CD4-positive, alpha-beta T cell (primary cell): ENCODE measurements around the gene SLC46A1. TPM values are rescaled to one million over a fixed set of nuclear protein-coding genes. Genes with fewer than 3 reads are reported as not detected.

Experiments used
- ATAC-seq: fragments of 200-7000 bp; cut with Tn5 transposase; one replicate; pipeline ENCODE4 v1.10.0; 2022; ENCODE audit warnings: mild to moderate bottlenecking; ENCODE audit not compliant: poor library complexity
- CTCF ChIA-PET: fragments of 350-600 bp; sonication (Branson Sonifier 250); formaldehyde crosslinking; loops from one replicate; lab custom pipeline; 2021; ENCODE audit warnings: antibody characterized with exemption, inconsistent platforms; lab: Charles Lee
- POLR2A ChIA-PET: fragments of 350-600 bp; sonication (Branson Sonifier 250); formaldehyde crosslinking; loops from one replicate; lab custom pipeline; 2021; ENCODE audit warnings: antibody characterized with exemption, inconsistent platforms; lab: Charles Lee
- DNase-seq, 14 experiments: peaks; one replicate each; pipeline ENCODE4 v3.0.0-alpha.2; 2013 to 2020; ENCODE audit warnings: mixed read lengths in 2 of 14
- H3K27ac ChIP-seq, 2 donors: one replicate each; pipeline versions ENCODE4 v1.5.1 to v1.7.0; 2013; ENCODE audit warnings: low read length in 2 of 2, low read depth in 1 of 2, mild to moderate bottlenecking in 1 of 2
- H3K27me3 ChIP-seq, 2 experiments: 1 replicate in 1 of 2; 2 replicates in 1 of 2; pipeline versions ENCODE4 v1.6.1 to v1.7.0; 2013; ENCODE audit warnings: low read length in 2 of 2, control low read depth in 1 of 2, mild to moderate bottlenecking in 1 of 2, moderate library complexity in 1 of 2; ENCODE audit not compliant: insufficient read depth in 2 of 2, control insufficient read depth in 1 of 2
- H3K36me3 ChIP-seq: one replicate; pipeline ENCODE4 v1.6.1; 2013; ENCODE audit warnings: low read length, control low read depth; ENCODE audit not compliant: insufficient read depth
- H3K4me1 ChIP-seq: one replicate; pipeline ENCODE4 v1.6.1; 2013; ENCODE audit warnings: low read length, control low read depth; ENCODE audit not compliant: insufficient read depth
- H3K4me3 ChIP-seq: one replicate; pipeline ENCODE4 v1.5.1; 2013; ENCODE audit warnings: mild to moderate bottlenecking, low read length, moderate library complexity
- H3K9me3 ChIP-seq, 2 experiments: 1 replicate in 1 of 2; 2 replicates in 1 of 2; pipeline versions ENCODE4 v1.6.1 to v1.7.0; 2013; ENCODE audit warnings: low read length in 2 of 2, mild to moderate bottlenecking in 2 of 2, control low read depth in 1 of 2, moderate library complexity in 1 of 2; ENCODE audit not compliant: control insufficient read depth in 1 of 2, insufficient read depth in 1 of 2
- H3K27ac Mint-ChIP-seq: one replicate; pipeline ENCODE4 v1.8.0; 2020; ENCODE audit warnings: mixed read lengths
- H3K27me3 Mint-ChIP-seq: one replicate; pipeline ENCODE4 v1.8.0; 2021; ENCODE audit warnings: mixed read lengths
- H3K36me3 Mint-ChIP-seq: one replicate; pipeline ENCODE4 v1.8.0; 2021; ENCODE audit warnings: low read depth, mixed read lengths
- H3K4me1 Mint-ChIP-seq: one replicate; pipeline ENCODE4 v1.8.0; 2021; ENCODE audit warnings: low read depth, mixed read lengths
- H3K4me3 Mint-ChIP-seq: one replicate; pipeline ENCODE4 v1.8.0; 2020; ENCODE audit warnings: mild to moderate bottlenecking, mixed read lengths
- H3K9me3 Mint-ChIP-seq: one replicate; pipeline ENCODE4 v1.8.0; 2020; ENCODE audit warnings: mixed read lengths
- CTCF ChIP-seq: fragments of 200-600 bp; IDR thresholded peaks from one replicate; pipeline ENCODE4 v1.8.0; 2022; ENCODE audit warnings: antibody characterized with exemption, mild to moderate bottlenecking
- intact Hi-C, 2 experiments: fragments of 100-400 bp; cut with DNase I in 1 of 2; cut with micrococcal nuclease in 1 of 2; formaldehyde crosslinking; loops; one replicate each; pipeline versions ENCODE4 v1.15.1 to v1.9.0; 2023 to 2025; cut with DNase I, micrococcal nuclease
- total RNA-seq, 174 experiments: library from RNA in 2 of 174; stranded (reverse) in 2 of 174; gene quantifications; one replicate each; pipeline ENCODE4 v1.2.3 and lab custom pipeline; 2021 to 2026

SLC46A1 gene
- total RNA-seq, 2 experiments from 2014 or later, result 0.44 to 0.45 TPM

DNA sequence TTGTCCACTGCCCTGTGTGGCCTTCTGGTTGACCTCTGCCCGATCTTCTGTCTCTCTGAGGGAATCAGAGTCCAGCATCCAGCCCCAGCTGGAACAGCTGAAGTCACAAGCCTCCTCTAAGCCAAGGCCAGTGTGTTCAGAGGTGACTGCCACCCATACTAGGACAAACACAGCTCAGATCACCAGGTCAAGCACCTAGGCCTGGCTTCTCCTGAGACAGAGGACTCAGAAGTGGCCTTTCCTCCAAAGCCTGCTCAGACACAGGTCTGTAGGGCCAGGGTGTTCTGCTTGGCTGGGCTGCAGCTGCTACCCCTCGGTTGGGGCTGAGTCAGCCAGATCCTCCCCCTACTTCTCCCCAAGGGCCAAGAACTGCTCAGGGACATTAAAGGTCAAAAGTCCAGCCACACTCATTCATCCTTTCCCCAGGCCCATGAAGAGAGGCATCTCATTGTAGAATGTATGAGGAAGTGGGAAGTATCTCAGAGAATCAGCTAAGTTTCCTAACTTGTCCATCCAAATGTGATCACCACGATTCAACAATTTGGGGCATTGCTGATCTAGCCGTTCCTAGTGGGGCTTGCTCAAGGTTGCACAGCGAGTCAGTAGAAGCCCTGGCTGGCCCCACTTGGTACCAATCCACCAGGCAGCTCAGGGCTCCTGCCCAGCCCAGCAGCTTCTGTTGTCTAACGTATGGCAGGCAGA, 7.6 kb downstream of the SLC46A1 start:
- H3K36me3 Mint-ChIP-seq, result peaks cover 26% of the 10 kb centered on the region
- CTCF ChIA-PET, result no interaction called here
- Histone ChIP-seq H3K36me3 (peaks cover 39% of the 10 kb centered on the region), H3K4me3 (no peak overlapping the region), H3K9me3 (no peaks in the 10 kb centered on the region), H3K27ac (no peak overlapping the region), H3K4me1 (peaks cover 5% of the 10 kb centered on the region), H3K27me3 (no peaks in the 10 kb centered on the region)
- POLR2A ChIA-PET, result interaction anchor here (1.1 kb wide), 1 partner anchor 14 kb away, joined by 4 read pairs; no protein-coding TSS in a partner anchor
- ATAC-seq, result no peak
- H3K9me3 Mint-ChIP-seq, result no peaks in the 10 kb centered on the region
- no peak overlapping the region for H3K27ac Mint-ChIP-seq
- H3K4me3 Mint-ChIP-seq, result no peak overlapping the region
- no peaks in the 10 kb centered on the region for H3K4me1 Mint-ChIP-seq
- no peaks in the 10 kb centered on the region for H3K27me3 Mint-ChIP-seq
- no peak for DNase-seq
- no peak for TF ChIP-seq CTCF
- intact Hi-C loops, result no loop called here

DNA sequence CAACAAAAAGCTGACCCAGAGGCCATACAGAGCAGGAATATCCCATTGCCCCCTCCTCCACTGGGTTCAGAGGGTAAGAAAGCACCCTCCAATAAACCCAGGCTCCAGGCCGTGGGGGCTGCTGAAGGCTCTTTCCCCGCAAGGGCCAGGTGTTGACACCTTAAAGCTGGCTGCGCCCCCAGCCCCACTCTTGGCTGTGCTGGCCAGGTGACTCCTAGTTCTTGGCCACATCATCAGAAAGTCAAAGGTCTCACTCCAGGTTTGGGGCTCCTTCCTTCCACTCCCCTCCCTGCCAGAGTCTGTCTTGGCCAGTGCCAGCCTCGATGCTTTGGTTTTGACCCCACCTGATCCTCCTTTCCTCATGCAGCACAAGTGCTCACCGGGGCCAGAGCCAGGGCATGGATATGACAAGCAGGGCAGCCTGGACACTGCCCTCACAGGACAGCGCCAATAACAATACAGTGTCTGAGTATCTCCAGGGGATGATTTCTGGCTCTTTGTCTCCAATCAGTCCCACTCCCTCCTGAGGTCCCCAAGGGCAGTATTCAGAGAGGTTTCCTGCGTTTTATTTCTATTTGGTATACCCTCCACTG, 8.2 kb downstream of the SLC46A1 start:
- Histone ChIP-seq H3K36me3 (peaks cover 45% of the 10 kb centered on the region), H3K27me3 (no peaks in the 10 kb centered on the region), H3K9me3 (no peaks in the 10 kb centered on the region), H3K4me3 (no peak overlapping the region), H3K27ac (no peak overlapping the region), H3K4me1 (no peaks in the 10 kb centered on the region)
- CTCF ChIA-PET, result no interaction called here
- no peak for DNase-seq
- Mint-ChIP-seq H3K27me3 (no peaks in the 10 kb centered on the region), H3K36me3 (peaks cover 27% of the 10 kb centered on the region), H3K9me3 (no peaks in the 10 kb centered on the region), H3K4me1 (no peaks in the 10 kb centered on the region), H3K27ac (no peak overlapping the region), H3K4me3 (no peak overlapping the region)
- POLR2A ChIA-PET, result no interaction called here
- no peak for TF ChIP-seq CTCF
- ATAC-seq, result no peak
- intact Hi-C loops, result no loop called here

DNA sequence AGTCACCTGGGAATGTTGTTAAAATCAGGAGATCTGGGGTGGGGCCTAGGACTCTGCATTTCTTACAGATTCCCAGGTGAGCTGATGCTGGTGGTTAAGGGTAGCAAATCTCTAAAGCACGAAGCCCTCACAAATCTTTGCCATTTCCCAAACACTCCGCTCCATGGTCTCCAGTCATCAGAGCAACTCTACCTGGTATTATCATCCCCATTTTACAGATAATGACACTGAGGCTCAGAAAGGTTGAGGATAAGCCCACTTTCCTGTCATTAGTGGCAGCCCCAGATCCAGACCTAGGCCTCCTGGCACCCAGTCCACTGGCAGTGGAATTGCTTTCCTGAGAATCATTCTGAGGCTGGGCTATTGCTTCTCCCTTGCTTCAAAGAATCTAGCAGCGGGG, 8.7 kb downstream of the SLC46A1 start:
- TF ChIP-seq CTCF, result no peak
- H3K4me1 Mint-ChIP-seq, result no peaks in the 10 kb centered on the region
- no peak overlapping the region for H3K27ac ChIP-seq
- intact Hi-C loops, result no loop called here
- H3K4me3 ChIP-seq, result no peak overlapping the region
- no peaks in the 10 kb centered on the region for H3K27me3 Mint-ChIP-seq
- no peaks in the 10 kb centered on the region for H3K4me1 ChIP-seq
- ATAC-seq, result no peak
- H3K27me3 ChIP-seq, result no peaks in the 10 kb centered on the region
- ChIA-PET CTCF (no interaction called here), POLR2A (no interaction called here)
- DNase-seq, result no peak
- H3K36me3 Mint-ChIP-seq, result peaks cover 31% of the 10 kb centered on the region
- H3K27ac Mint-ChIP-seq, result no peak overlapping the region
- no peak overlapping the region for H3K4me3 Mint-ChIP-seq
- no peaks in the 10 kb centered on the region for H3K9me3 Mint-ChIP-seq
- H3K9me3 ChIP-seq, result no peaks in the 10 kb centered on the region
- peaks cover 49% of the 10 kb centered on the region for H3K36me3 ChIP-seq
